CD4-positive, CD25-positive, alpha-beta regulatory T cell (primary cell): ENCODE results near the gene HIPK1. TPM values are rescaled to one million over a fixed set of nuclear protein-coding genes. Genes with fewer than 3 reads are reported as not detected.

Source experiments
- ATAC-seq, 2 donors: fragments of 150-1000 bp; cut with Tn5 transposase; one replicate each; pipeline ENCODE4 v1.10.0; 2021; ENCODE audit warnings: low read depth in 2 of 2, moderate number of reproducible peaks in 2 of 2, moderate library complexity in 1 of 2
- DNase-seq, 3 donors: peaks; one replicate each; pipeline versions ENCODE4 v3.0.0 to v3.0.0-alpha.2; 2012 to 2022; ENCODE audit warnings: mixed read lengths in 1 of 3
- H3K27ac ChIP-seq: one replicate; pipeline ENCODE4 v1.7.0; 2013; ENCODE audit warnings: mild to moderate bottlenecking, low read length; ENCODE audit not compliant: insufficient read depth, poor library complexity, severe bottlenecking
- H3K27me3 ChIP-seq: one replicate; pipeline ENCODE4 v1.7.0; 2013; ENCODE audit warnings: low read length; ENCODE audit not compliant: control insufficient read depth, insufficient read depth
- H3K36me3 ChIP-seq: one replicate; pipeline ENCODE4 v1.7.0; 2013; ENCODE audit warnings: mild to moderate bottlenecking, low read length, moderate library complexity; ENCODE audit not compliant: control insufficient read depth, insufficient read depth
- H3K4me1 ChIP-seq: 2 replicates; pipeline ENCODE4 v1.7.0; 2013; ENCODE audit warnings: mild to moderate bottlenecking, low read length; ENCODE audit not compliant: insufficient read depth, control insufficient read depth, poor library complexity, severe bottlenecking
- H3K4me3 ChIP-seq: one replicate; pipeline ENCODE4 v1.7.0; 2013; ENCODE audit warnings: low read depth, mild to moderate bottlenecking, low read length, moderate library complexity
- H3K9me3 ChIP-seq, 2 experiments: 1 replicate in 1 of 2; 2 replicates in 1 of 2; pipeline ENCODE4 v1.7.0; 2013; ENCODE audit warnings: low read length in 2 of 2, mild to moderate bottlenecking in 1 of 2, moderate library complexity in 1 of 2; ENCODE audit not compliant: control insufficient read depth in 2 of 2
- H3K27ac Mint-ChIP-seq, 3 donors: one replicate each; pipeline ENCODE4 v1.8.0; 2020 to 2022; ENCODE audit warnings: mild to moderate bottlenecking in 3 of 3, mixed read lengths in 3 of 3, moderate library complexity in 2 of 3
- H3K27me3 Mint-ChIP-seq: one replicate; pipeline ENCODE4 v1.8.0; 2022; ENCODE audit warnings: mild to moderate bottlenecking, mixed read lengths
- H3K36me3 Mint-ChIP-seq: one replicate; pipeline ENCODE4 v1.8.0; 2020; ENCODE audit warnings: mixed read lengths
- H3K4me1 Mint-ChIP-seq, 4 donors: one replicate each; pipeline ENCODE4 v1.8.0; 2020 to 2022; ENCODE audit warnings: mixed read lengths in 4 of 4, mild to moderate bottlenecking in 1 of 4
- H3K4me3 Mint-ChIP-seq, 4 donors: one replicate each; pipeline ENCODE4 v1.8.0; 2020 to 2022; ENCODE audit warnings: mild to moderate bottlenecking in 4 of 4, mixed read lengths in 4 of 4, moderate library complexity in 3 of 4
- H3K9me3 Mint-ChIP-seq, 7 donors: one replicate each; pipeline ENCODE4 v1.8.0; 2020 to 2022; ENCODE audit warnings: mixed read lengths in 7 of 7, mild to moderate bottlenecking in 3 of 7, moderate library complexity in 2 of 7
- polyA plus RNA-seq, 4 donors: library from polyadenylated mRNA; unstranded; fragments of 300-500 nt; fragmentation: Illumina TruSeq; gene quantifications; one replicate each; pipeline ENCODE4 v1.2.3, GENCODE V29; 2021
- total RNA-seq: library from RNA; stranded (reverse); gene quantifications from one replicate; pipeline ENCODE4 v1.2.3, GENCODE V29; 2022

The HIPK1 gene
- total and polyA plus RNA-seq, 5 donors from 2014 or later = 8.6 to 189 (median 12.0) TPM

GRCh38 chr1:113937146-113937545 lies 8.0 kb downstream of the HIPK1 start:
- H3K27me3 Mint-ChIP-seq = no peaks in the 10 kb centered on the region
- DNase-seq = no peak
- H3K27me3 ChIP-seq = no peaks in the 10 kb centered on the region
- H3K36me3 Mint-ChIP-seq = peaks cover 30% of the 10 kb centered on the region
- peaks cover 13% of the 10 kb centered on the region for H3K36me3 ChIP-seq
- peak in 1 of 2 donors; percentile 33 for ATAC-seq
- H3K9me3 Mint-ChIP-seq = peaks cover 0 to 2% (median 0%) of the 10 kb centered on the region in 7 donors
- H3K9me3 ChIP-seq = no peaks in the 10 kb centered on the region
- peak overlapping the region; percentile 56 to 83 (median 66) for H3K4me3 Mint-ChIP-seq
- H3K4me3 ChIP-seq = peak overlapping the region; percentile 23
- H3K4me1 ChIP-seq = peaks cover 80% of the 10 kb centered on the region
- H3K4me1 Mint-ChIP-seq = peaks cover 52 to 91% (median 71%) of the 10 kb centered on the region in 4 donors
- H3K27ac Mint-ChIP-seq = peak overlapping the region; percentile 47 to 89 (median 65)
- H3K27ac ChIP-seq = no peak overlapping the region

GRCh38 chr1:113938192-113938591 lies 9.1 kb downstream of the HIPK1 start:
- Histone ChIP-seq H3K4me1 (peaks cover 69% of the 10 kb centered on the region), H3K36me3 (peaks cover 17% of the 10 kb centered on the region), H3K4me3 (peak overlapping the region; percentile 27), H3K9me3 (no peaks in the 10 kb centered on the region), H3K27ac (no peak overlapping the region), H3K27me3 (no peaks in the 10 kb centered on the region)
- no peaks in the 10 kb centered on the region for H3K27me3 Mint-ChIP-seq
- peak overlapping the region; percentile 35 to 61 (median 50) for H3K4me3 Mint-ChIP-seq
- H3K27ac Mint-ChIP-seq = peak overlapping the region; percentile 65 to 89 (median 77)
- DNase-seq = no peak
- no peak for ATAC-seq
- peaks cover 0 to 2% (median 0%) of the 10 kb centered on the region in 7 donors for H3K9me3 Mint-ChIP-seq
- H3K36me3 Mint-ChIP-seq = peaks cover 30% of the 10 kb centered on the region
- peaks cover 45 to 87% (median 66%) of the 10 kb centered on the region in 4 donors for H3K4me1 Mint-ChIP-seq

- Histone ChIP-seq H3K27ac (peak overlapping the region; percentile 61), H3K4me1 (peaks cover 59% of the 10 kb centered on the region), H3K4me3 (peak overlapping the region; percentile 68), H3K9me3 (no peaks in the 10 kb centered on the region), H3K36me3 (peaks cover 32% of the 10 kb centered on the region), H3K27me3 (no peaks in the 10 kb centered on the region)
- Mint-ChIP-seq H3K4me3 (peak overlapping the region; percentile 56 to 84 (median 82)), H3K9me3 (no peaks in the 10 kb centered on the region), H3K27me3 (no peaks in the 10 kb centered on the region), H3K4me1 (peaks cover 32 to 82% (median 61%) of the 10 kb centered on the region in 4 donors), H3K36me3 (peaks cover 21% of the 10 kb centered on the region), H3K27ac (peak overlapping the region; percentile 83 to 96 (median 89))
- peak in 2 of 3 donors; percentile 27 to 42 for DNase-seq
- peak; percentile 46 to 47 for ATAC-seq
These were observed 11.5 kb downstream of the HIPK1 start for GRCh38 chr1:113940365-113941244.

GRCh38 chr1:113941245-113941559 lies 12.1 kb downstream of the HIPK1 start:
- ATAC-seq (no peak), DNase-seq (no peak)
- Mint-ChIP-seq H3K36me3 (peaks cover 21% of the 10 kb centered on the region), H3K27ac (peak overlapping the region; percentile 83 to 96 (median 89)), H3K27me3 (no peaks in the 10 kb centered on the region), H3K4me1 (peaks cover 31 to 82% (median 61%) of the 10 kb centered on the region in 4 donors), H3K4me3 (peak overlapping the region in 3 of 4 donors; percentile 82 to 84 (median 83)), H3K9me3 (no peaks in the 10 kb centered on the region)
- H3K4me1 ChIP-seq = peaks cover 58% of the 10 kb centered on the region
- H3K4me3 ChIP-seq = peak overlapping the region; percentile 68
- H3K36me3 ChIP-seq = peaks cover 33% of the 10 kb centered on the region
- H3K9me3 ChIP-seq = no peaks in the 10 kb centered on the region
- H3K27ac ChIP-seq = peak overlapping the region; percentile 61
- H3K27me3 ChIP-seq = no peaks in the 10 kb centered on the region

- Histone ChIP-seq H3K27me3 (no peaks in the 10 kb centered on the region), H3K36me3 (peaks cover 33% of the 10 kb centered on the region), H3K4me3 (no peak overlapping the region), H3K9me3 (no peaks in the 10 kb centered on the region), H3K4me1 (peaks cover 60% of the 10 kb centered on the region), H3K27ac (no peak overlapping the region)
- DNase-seq (no peak), ATAC-seq (no peak)
- H3K9me3 Mint-ChIP-seq = no peaks in the 10 kb centered on the region
- H3K4me3 Mint-ChIP-seq = peak overlapping the region in 2 of 4 donors; percentile 31 to 44
- H3K36me3 Mint-ChIP-seq = peaks cover 21% of the 10 kb centered on the region
- peaks cover 30 to 82% (median 64%) of the 10 kb centered on the region in 4 donors for H3K4me1 Mint-ChIP-seq
- peak overlapping the region in 1 of 3 donors; percentile 68 for H3K27ac Mint-ChIP-seq
- H3K27me3 Mint-ChIP-seq = no peaks in the 10 kb centered on the region
These were observed 13.4 kb downstream of the HIPK1 start for GRCh38 chr1:113942527-113942926.

- Mint-ChIP-seq H3K9me3 (no peaks in the 10 kb centered on the region), H3K4me3 (peak overlapping the region in 2 of 4 donors; percentile 45 to 52), H3K36me3 (peaks cover 21% of the 10 kb centered on the region), H3K27ac (peak overlapping the region in 1 of 3 donors; percentile 78), H3K27me3 (no peaks in the 10 kb centered on the region), H3K4me1 (peaks cover 31 to 82% (median 66%) of the 10 kb centered on the region in 4 donors)
- Histone ChIP-seq H3K4me3 (no peak overlapping the region), H3K27ac (no peak overlapping the region), H3K27me3 (no peaks in the 10 kb centered on the region), H3K36me3 (peaks cover 33% of the 10 kb centered on the region), H3K4me1 (peaks cover 60% of the 10 kb centered on the region), H3K9me3 (no peaks in the 10 kb centered on the region)
- DNase-seq (no peak), ATAC-seq (no peak)
These were observed 14.1 kb downstream of the HIPK1 start for GRCh38 chr1:113943028-113943811.

- H3K27ac ChIP-seq = no peak overlapping the region
- peaks cover 49% of the 10 kb centered on the region for H3K4me1 ChIP-seq
These were observed 16.2 kb downstream of the HIPK1 start for GRCh38 chr1:113945329-113945728.

More at GRCh38 chr1:113945329-113945728, 16.2 kb downstream of the HIPK1 start:
- Histone ChIP-seq H3K9me3 (no peaks in the 10 kb centered on the region), H3K36me3 (peaks cover 33% of the 10 kb centered on the region), H3K27me3 (no peaks in the 10 kb centered on the region), H3K4me3 (peak overlapping the region; percentile 75)
- DNase-seq (no peak), ATAC-seq (no peak)
- H3K36me3 Mint-ChIP-seq = peaks cover 19% of the 10 kb centered on the region
- peak overlapping the region in 2 of 3 donors; percentile 42 to 93 for H3K27ac Mint-ChIP-seq
- H3K27me3 Mint-ChIP-seq = no peaks in the 10 kb centered on the region
- H3K4me3 Mint-ChIP-seq = peak overlapping the region in 3 of 4 donors; percentile 22 to 83 (median 47)
- no peaks in the 10 kb centered on the region for H3K9me3 Mint-ChIP-seq
- peaks cover 24 to 82% (median 62%) of the 10 kb centered on the region in 4 donors for H3K4me1 Mint-ChIP-seq
